ENCODE data around the gene CCDC158. TPM values are rescaled to one million over a fixed set of nuclear protein-coding genes. Genes with fewer than 3 reads are reported as not detected.

CCDC158 gene
- polyA plus RNA-seq, 1 of the 3 experiments (the other 2 are of a cell fraction), result not detected

- peaks cover 0 to 4% of the 10 kb centered on the region in 2 experiments; a peak in 1 of 4 replicates for H3K4me1 ChIP-seq (ENCODE audit: control insufficient read depth in 1 of 2, insufficient read depth in 2 of 2, low read depth in 1 of 2, low read length in 1 of 2)
- no peaks in the 10 kb centered on the region for H3K79me2 ChIP-seq (ENCODE audit: insufficient read depth)
- POLR2A ChIA-PET, result interaction anchor here (1.1 kb wide), 1 partner anchor 68 kb away, joined by 4 read pairs; the partner anchor contains the start of gene SCARB2
- TF ChIP-seq GATA2 (CRISPR knock-in tag; IDR thresholded peaks at IDR 0.05), result peak; percentile 43; the same call in 1 of the 2 replicates
- no peak for TF ChIP-seq RCOR1 (IDR thresholded peaks at IDR 0.05; ENCODE audit: low read length)
- DNase-seq, result no peak
- H3K9me3 ChIP-seq, result no peaks in the 10 kb centered on the region; the same call in 1 of the 2 replicates
- H3F3A ChIP-seq (replicated peaks; ENCODE audit: insufficient read depth), result no peaks in the 10 kb centered on the region
- H3K9ac ChIP-seq, result no peak overlapping the region
- CTCF ChIA-PET, result interaction anchor here (0.9 to 1.1 kb wide), 3 partner anchors 13 to 100 kb away, joined by 3 read pairs; no protein-coding TSS in a partner anchor
- no peaks in the 10 kb centered on the region for H4K20me1 ChIP-seq (ENCODE audit: insufficient read depth)
- H3K36me3 ChIP-seq (replicated peaks in 1 of 2; ENCODE audit: control insufficient read depth in 1 of 2, insufficient read depth in 2 of 2, low read length in 1 of 2), result no peaks in the 10 kb centered on the region
- no peaks in the 10 kb centered on the region for H3K27me3 ChIP-seq (ENCODE audit: insufficient read depth)
- 59% methylated on average over 6 of the region's 6 CpGs for WGBS (ENCODE audit: low lambda C conversion rate)
- no peak overlapping the region for H2AFZ ChIP-seq (ENCODE audit: low read depth)
- no peaks in the 10 kb centered on the region for H3K9me2 ChIP-seq
- H3K27ac ChIP-seq (ENCODE audit: low read depth in 2 of 2, low read length in 1 of 2), result no peak overlapping the region
- H3K4me3 ChIP-seq (ENCODE audit: low read depth in 2 of 2, low read length in 1 of 2), result no peak overlapping the region
- H3K4me2 ChIP-seq, result no peak overlapping the region
Observed at GRCh38 chr4:76280488-76281441, 140.2 kb downstream of the CCDC158 start.

- Histone ChIP-seq H3K27ac (ENCODE audit: low read depth in 2 of 2, low read length in 1 of 2) (no peak overlapping the region), H3K9me2 (no peaks in the 10 kb centered on the region), H3K4me2 (no peak overlapping the region), H3K9ac (no peak overlapping the region), H3K4me1 (ENCODE audit: control insufficient read depth in 1 of 2, insufficient read depth in 2 of 2, low read depth in 1 of 2, low read length in 1 of 2) (peaks cover 0 to 4% of the 10 kb centered on the region in 2 experiments; a peak in 1 of 4 replicates), H3F3A (replicated peaks; ENCODE audit: insufficient read depth) (no peaks in the 10 kb centered on the region), H3K9me3 (no peaks in the 10 kb centered on the region), H4K20me1 (ENCODE audit: insufficient read depth) (no peaks in the 10 kb centered on the region), H3K36me3 (replicated peaks in 1 of 2; ENCODE audit: control insufficient read depth in 1 of 2, insufficient read depth in 2 of 2, low read length in 1 of 2) (no peaks in the 10 kb centered on the region), H3K4me3 (ENCODE audit: low read depth in 2 of 2, low read length in 1 of 2) (no peak overlapping the region), H2AFZ (ENCODE audit: low read depth) (no peak overlapping the region), H3K27me3 (ENCODE audit: insufficient read depth) (no peaks in the 10 kb centered on the region), H3K79me2 (ENCODE audit: insufficient read depth) (no peaks in the 10 kb centered on the region)
- TF ChIP-seq GATA2 (CRISPR knock-in tag; IDR thresholded peaks at IDR 0.05), result no peak
- no peak for TF ChIP-seq ZBTB33 (IDR thresholded peaks at IDR 0.05; ENCODE audit: borderline replicate concordance, low read depth)
- TF ChIP-seq CHD2 (IDR thresholded peaks at IDR 0.05; ENCODE audit: low read length, partially characterized antibody), result no peak
- no peak for TF ChIP-seq POLR2AphosphoS5 (IDR thresholded peaks at IDR 0.05; ENCODE audit: low read depth, low read length)
- no peak for TF ChIP-seq RCOR1 (IDR thresholded peaks at IDR 0.05; ENCODE audit: low read length)
- TF ChIP-seq SIN3A (IDR thresholded peaks at IDR 0.05; ENCODE audit: borderline replicate concordance, low read depth, low read length), result no peak
- 0 out of 2 replicates have a peak, but pooled peaks have one; percentile 3 for TF ChIP-seq RAD21 (IDR thresholded peaks at IDR 0.05; ENCODE audit: low read length)
- no peak for TF ChIP-seq MEF2A (IDR thresholded peaks at IDR 0.05; ENCODE audit: borderline replicate concordance, low read depth)
- CTCF ChIA-PET, result no interaction called here
- 65% methylated on average over 4 of the region's 4 CpGs for WGBS (ENCODE audit: low lambda C conversion rate)
- DNase-seq, result no peak
- POLR2A ChIA-PET, result no interaction called here
Observed at GRCh38 chr4:76279462-76279861, 141.5 kb downstream of the CCDC158 start.
